ENCODE measurements around the gene TNFRSF6B. TPM values are rescaled to one million over a fixed set of nuclear protein-coding genes. Genes with fewer than 3 reads are reported as not detected.

The TNFRSF6B gene
- polyA plus RNA-seq, 1 of the 3 experiments (the other 2 are of a cell fraction) = 9.4 TPM

DNA sequence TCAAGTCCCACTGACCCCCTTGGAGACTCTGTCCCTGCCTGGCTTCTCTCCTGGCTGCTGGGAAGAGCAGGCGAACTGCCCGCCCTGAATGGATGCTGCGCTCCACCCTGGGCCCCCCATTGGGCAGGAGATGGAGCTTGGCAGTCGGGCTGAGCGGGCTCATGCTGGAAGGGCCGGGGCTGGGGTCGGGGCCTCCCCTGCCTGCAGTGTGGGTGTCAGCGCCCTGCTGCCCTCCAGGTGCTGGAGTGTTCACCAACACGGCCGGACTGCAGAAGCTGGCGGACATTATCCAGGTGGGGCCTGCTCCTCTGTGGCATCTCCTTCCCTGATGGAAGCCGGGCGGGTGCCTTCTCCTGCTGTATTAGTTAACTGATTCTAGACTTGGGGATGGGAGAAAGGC, 16.0 kb upstream of the TNFRSF6B start:
- peaks cover 5 to 6% of the 10 kb centered on the region in 2 experiments for H3K36me3 ChIP-seq (replicated peaks in 1 of 2; ENCODE audit: control insufficient read depth in 1 of 2, insufficient read depth in 2 of 2, low read length in 1 of 2)
- ChIA-PET POLR2A (no interaction called here), CTCF (no interaction called here)
- H3K4me1 ChIP-seq (ENCODE audit: control insufficient read depth in 1 of 2, insufficient read depth in 2 of 2, low read depth in 1 of 2, low read length in 1 of 2) = peaks cover 0 to 16% of the 10 kb centered on the region in 2 experiments; a peak in 3 of 4 replicates
- H3F3A ChIP-seq (replicated peaks; ENCODE audit: insufficient read depth) = peaks cover 12% of the 10 kb centered on the region
- WGBS (ENCODE audit: low lambda C conversion rate) = 86% methylated on average over 2 of the region's 13 CpGs
- no peak overlapping the region for H3K27ac ChIP-seq (ENCODE audit: low read depth in 2 of 2, low read length in 1 of 2)
- H2AFZ ChIP-seq (ENCODE audit: low read depth) = no peak overlapping the region
- H3K9me3 ChIP-seq = no peaks in the 10 kb centered on the region
- no peak for DNase-seq
- no peak overlapping the region for H3K4me3 ChIP-seq (ENCODE audit: low read depth in 2 of 2, low read length in 1 of 2)
- no peak for TF ChIP-seq NRF1 (IDR thresholded peaks at IDR 0.05; ENCODE audit: low read depth, low read length)
- no peaks in the 10 kb centered on the region for H3K27me3 ChIP-seq (ENCODE audit: insufficient read depth)
- no peaks in the 10 kb centered on the region for H3K9me2 ChIP-seq
- H3K4me2 ChIP-seq = no peak overlapping the region
- no peaks in the 10 kb centered on the region for H4K20me1 ChIP-seq (ENCODE audit: insufficient read depth)
- no peaks in the 10 kb centered on the region for H3K79me2 ChIP-seq (ENCODE audit: insufficient read depth)
- H3K9ac ChIP-seq = no peak overlapping the region

DNA sequence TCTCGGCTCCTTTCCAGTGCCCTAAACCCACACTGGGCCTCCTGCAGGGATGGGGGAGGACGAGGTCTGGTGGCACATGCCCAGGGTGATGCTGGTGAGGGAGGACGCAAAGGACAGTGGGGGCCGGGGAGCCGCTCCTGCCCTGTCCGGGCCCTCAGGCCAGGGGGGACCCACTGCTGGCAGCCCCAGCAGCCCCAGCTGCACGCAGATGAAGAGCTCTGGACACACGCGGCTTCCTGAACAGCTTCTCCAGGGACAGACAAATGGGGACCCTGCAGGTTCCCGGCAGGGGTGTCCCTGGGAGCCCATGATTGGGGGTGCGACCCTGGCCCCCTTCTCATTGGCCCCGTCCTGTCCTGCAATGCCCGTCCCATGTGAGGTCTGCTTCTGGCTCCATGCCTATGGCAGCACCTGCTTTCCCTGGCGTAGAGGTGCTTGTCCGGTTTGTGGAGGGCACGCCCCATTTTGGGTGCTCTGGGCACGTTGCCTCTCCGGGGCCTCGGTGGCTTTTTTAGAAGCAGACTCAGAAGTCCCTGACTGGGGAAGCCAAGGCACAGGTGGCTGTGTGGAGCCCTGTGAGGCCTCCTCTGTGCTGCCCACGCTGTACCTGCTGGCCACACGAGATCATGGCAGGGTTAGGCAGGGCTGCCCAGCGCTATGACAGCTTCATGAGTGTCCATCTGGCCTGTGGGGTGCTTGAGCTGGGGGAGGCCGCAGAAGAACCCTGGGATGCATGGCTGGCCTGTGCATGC, 15.4 kb upstream of the TNFRSF6B start:
- TF ChIP-seq FOXJ3 (CRISPR knock-in tag; IDR thresholded peaks at IDR 0.05) (no peak), MEF2A (IDR thresholded peaks at IDR 0.05; ENCODE audit: borderline replicate concordance, low read depth) (no peak), RXRA (IDR thresholded peaks at IDR 0.05; ENCODE audit: borderline replicate concordance, low read depth) (no peak), ELF1 (IDR thresholded peaks at IDR 0.05) (no peak), TAF1 (IDR thresholded peaks at IDR 0.05; ENCODE audit: borderline replicate concordance, low read depth, low read length) (no peak), TCF12 (IDR thresholded peaks at IDR 0.05) (no peak), JUND (IDR thresholded peaks at IDR 0.05) (no peak)
- TF ChIP-seq, protein P1, sequence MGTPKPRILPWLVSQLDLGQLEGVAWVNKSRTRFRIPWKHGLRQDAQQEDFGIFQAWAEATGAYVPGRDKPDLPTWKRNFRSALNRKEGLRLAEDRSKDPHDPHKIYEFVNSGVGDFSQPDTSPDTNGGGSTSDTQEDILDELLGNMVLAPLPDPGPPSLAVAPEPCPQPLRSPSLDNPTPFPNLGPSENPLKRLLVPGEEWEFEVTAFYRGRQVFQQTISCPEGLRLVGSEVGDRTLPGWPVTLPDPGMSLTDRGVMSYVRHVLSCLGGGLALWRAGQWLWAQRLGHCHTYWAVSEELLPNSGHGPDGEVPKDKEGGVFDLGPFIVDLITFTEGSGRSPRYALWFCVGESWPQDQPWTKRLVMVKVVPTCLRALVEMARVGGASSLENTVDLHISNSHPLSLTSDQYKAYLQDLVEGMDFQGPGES (IDR thresholded peaks at IDR 0.05; ENCODE audit: low read depth, low read length) = no peak
- TF ChIP-seq, protein P2, sequence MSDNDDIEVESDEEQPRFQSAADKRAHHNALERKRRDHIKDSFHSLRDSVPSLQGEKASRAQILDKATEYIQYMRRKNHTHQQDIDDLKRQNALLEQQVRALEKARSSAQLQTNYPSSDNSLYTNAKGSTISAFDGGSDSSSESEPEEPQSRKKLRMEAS (IDR thresholded peaks at IDR 0.05; ENCODE audit: low read depth) = no peak
- TF ChIP-seq, protein P3, sequence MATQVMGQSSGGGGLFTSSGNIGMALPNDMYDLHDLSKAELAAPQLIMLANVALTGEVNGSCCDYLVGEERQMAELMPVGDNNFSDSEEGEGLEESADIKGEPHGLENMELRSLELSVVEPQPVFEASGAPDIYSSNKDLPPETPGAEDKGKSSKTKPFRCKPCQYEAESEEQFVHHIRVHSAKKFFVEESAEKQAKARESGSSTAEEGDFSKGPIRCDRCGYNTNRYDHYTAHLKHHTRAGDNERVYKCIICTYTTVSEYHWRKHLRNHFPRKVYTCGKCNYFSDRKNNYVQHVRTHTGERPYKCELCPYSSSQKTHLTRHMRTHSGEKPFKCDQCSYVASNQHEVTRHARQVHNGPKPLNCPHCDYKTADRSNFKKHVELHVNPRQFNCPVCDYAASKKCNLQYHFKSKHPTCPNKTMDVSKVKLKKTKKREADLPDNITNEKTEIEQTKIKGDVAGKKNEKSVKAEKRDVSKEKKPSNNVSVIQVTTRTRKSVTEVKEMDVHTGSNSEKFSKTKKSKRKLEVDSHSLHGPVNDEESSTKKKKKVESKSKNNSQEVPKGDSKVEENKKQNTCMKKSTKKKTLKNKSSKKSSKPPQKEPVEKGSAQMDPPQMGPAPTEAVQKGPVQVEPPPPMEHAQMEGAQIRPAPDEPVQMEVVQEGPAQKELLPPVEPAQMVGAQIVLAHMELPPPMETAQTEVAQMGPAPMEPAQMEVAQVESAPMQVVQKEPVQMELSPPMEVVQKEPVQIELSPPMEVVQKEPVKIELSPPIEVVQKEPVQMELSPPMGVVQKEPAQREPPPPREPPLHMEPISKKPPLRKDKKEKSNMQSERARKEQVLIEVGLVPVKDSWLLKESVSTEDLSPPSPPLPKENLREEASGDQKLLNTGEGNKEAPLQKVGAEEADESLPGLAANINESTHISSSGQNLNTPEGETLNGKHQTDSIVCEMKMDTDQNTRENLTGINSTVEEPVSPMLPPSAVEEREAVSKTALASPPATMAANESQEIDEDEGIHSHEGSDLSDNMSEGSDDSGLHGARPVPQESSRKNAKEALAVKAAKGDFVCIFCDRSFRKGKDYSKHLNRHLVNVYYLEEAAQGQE (IDR thresholded peaks at IDR 0.05; ENCODE audit: low read depth, low read length) = no peak
- TF ChIP-seq, protein P4, sequence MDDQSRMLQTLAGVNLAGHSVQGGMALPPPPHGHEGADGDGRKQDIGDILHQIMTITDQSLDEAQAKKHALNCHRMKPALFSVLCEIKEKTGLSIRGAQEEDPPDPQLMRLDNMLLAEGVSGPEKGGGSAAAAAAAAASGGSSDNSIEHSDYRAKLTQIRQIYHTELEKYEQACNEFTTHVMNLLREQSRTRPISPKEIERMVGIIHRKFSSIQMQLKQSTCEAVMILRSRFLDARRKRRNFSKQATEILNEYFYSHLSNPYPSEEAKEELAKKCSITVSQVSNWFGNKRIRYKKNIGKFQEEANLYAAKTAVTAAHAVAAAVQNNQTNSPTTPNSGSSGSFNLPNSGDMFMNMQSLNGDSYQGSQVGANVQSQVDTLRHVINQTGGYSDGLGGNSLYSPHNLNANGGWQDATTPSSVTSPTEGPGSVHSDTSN (IDR thresholded peaks at IDR 0.05) = no peak
- TF ChIP-seq, protein P5, sequence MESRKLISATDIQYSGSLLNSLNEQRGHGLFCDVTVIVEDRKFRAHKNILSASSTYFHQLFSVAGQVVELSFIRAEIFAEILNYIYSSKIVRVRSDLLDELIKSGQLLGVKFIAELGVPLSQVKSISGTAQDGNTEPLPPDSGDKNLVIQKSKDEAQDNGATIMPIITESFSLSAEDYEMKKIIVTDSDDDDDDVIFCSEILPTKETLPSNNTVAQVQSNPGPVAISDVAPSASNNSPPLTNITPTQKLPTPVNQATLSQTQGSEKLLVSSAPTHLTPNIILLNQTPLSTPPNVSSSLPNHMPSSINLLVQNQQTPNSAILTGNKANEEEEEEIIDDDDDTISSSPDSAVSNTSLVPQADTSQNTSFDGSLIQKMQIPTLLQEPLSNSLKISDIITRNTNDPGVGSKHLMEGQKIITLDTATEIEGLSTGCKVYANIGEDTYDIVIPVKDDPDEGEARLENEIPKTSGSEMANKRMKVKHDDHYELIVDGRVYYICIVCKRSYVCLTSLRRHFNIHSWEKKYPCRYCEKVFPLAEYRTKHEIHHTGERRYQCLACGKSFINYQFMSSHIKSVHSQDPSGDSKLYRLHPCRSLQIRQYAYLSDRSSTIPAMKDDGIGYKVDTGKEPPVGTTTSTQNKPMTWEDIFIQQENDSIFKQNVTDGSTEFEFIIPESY (IDR thresholded peaks at IDR 0.05; ENCODE audit: borderline replicate concordance, low read depth) = no peak
- H3K4me2 ChIP-seq = no peak overlapping the region
- no peaks in the 10 kb centered on the region for H4K20me1 ChIP-seq (ENCODE audit: insufficient read depth)
- CTCF ChIA-PET = interaction anchor here (0.6 kb wide), 1 partner anchor 94 kb away, joined by 3 read pairs; no protein-coding TSS in a partner anchor
- peaks cover 5 to 6% of the 10 kb centered on the region in 2 experiments for H3K36me3 ChIP-seq (replicated peaks in 1 of 2; ENCODE audit: control insufficient read depth in 1 of 2, insufficient read depth in 2 of 2, low read length in 1 of 2)
- no peak overlapping the region for H3K4me3 ChIP-seq (ENCODE audit: low read depth in 2 of 2, low read length in 1 of 2)
- no peak overlapping the region for H3K9ac ChIP-seq
- POLR2A ChIA-PET = no interaction called here
- no peak for DNase-seq
- no peaks in the 10 kb centered on the region for H3K9me3 ChIP-seq
- peak overlapping the region in 1 of 2 experiments; percentile 73; a peak in 2 of 4 replicates for H3K27ac ChIP-seq (ENCODE audit: low read depth in 2 of 2, low read length in 1 of 2)
- no peaks in the 10 kb centered on the region for H3K79me2 ChIP-seq (ENCODE audit: insufficient read depth)
- 94% methylated on average over 8 of the region's 23 CpGs for WGBS (ENCODE audit: low lambda C conversion rate)
- no peaks in the 10 kb centered on the region for H3K9me2 ChIP-seq
- H3K27me3 ChIP-seq (ENCODE audit: insufficient read depth) = no peaks in the 10 kb centered on the region
- no peak overlapping the region for H2AFZ ChIP-seq (ENCODE audit: low read depth)
- H3K4me1 ChIP-seq (ENCODE audit: control insufficient read depth in 1 of 2, insufficient read depth in 2 of 2, low read depth in 1 of 2, low read length in 1 of 2) = peaks cover 0 to 16% of the 10 kb centered on the region in 2 experiments; a peak in 3 of 4 replicates
- H3F3A ChIP-seq (replicated peaks; ENCODE audit: insufficient read depth) = peaks cover 12% of the 10 kb centered on the region

Data from SK-N-SH (cell line).